Astrocyte of the spinal cord (primary cell): ENCODE data around the gene DENND1A.

Experiments used
- DNase-seq: peaks from one replicate; pipeline ENCODE4 v3.0.0; 2011; ENCODE audit warnings: low read depth, low spot score
- H3K4me3 ChIP-seq: 2 replicates; pipeline ENCODE4 v1.5.1; 2011; ENCODE audit warnings: low read depth, mild to moderate bottlenecking, low read length, moderate library complexity
- in situ Hi-C: cut with HindIII; loops from 2 replicates; pipeline ENCODE4 v1.10.0; 2017; ENCODE audit warnings: low sequenced_read_pairs
- TF ChIP-seq, protein P1 (sequence below): IDR thresholded peaks from 2 replicates; pipeline ENCODE4 v1.5.1; 2012; ENCODE audit warnings: low read depth, mild to moderate bottlenecking, low read length, inconsistent platforms

DENND1A gene

DNA sequence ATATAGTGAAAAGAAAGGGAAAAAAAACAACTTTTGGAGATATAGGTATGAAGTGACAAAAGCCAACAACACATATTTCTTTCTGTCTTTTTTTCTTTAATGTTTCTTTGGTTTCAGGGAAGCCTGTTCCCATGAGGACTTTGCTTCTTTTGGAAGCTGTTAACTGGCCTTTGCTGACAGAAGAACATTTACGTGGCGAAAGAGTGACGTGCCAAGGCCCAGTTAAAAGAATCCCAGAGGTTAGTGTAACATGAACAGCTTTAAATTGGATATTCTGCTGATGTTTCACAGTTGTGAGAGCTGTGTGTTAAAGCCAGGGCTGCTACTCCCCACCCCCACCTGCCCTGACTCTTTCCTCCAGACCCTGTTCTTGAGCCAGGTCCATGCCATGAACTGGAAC lies 298.1 kb downstream of the DENND1A start:
- in situ Hi-C loops: no loop called here
- H3K4me3 ChIP-seq: no peak overlapping the region
- TF ChIP-seq, protein P1, sequence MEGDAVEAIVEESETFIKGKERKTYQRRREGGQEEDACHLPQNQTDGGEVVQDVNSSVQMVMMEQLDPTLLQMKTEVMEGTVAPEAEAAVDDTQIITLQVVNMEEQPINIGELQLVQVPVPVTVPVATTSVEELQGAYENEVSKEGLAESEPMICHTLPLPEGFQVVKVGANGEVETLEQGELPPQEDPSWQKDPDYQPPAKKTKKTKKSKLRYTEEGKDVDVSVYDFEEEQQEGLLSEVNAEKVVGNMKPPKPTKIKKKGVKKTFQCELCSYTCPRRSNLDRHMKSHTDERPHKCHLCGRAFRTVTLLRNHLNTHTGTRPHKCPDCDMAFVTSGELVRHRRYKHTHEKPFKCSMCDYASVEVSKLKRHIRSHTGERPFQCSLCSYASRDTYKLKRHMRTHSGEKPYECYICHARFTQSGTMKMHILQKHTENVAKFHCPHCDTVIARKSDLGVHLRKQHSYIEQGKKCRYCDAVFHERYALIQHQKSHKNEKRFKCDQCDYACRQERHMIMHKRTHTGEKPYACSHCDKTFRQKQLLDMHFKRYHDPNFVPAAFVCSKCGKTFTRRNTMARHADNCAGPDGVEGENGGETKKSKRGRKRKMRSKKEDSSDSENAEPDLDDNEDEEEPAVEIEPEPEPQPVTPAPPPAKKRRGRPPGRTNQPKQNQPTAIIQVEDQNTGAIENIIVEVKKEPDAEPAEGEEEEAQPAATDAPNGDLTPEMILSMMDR: no peak
- no peak for DNase-seq

DNA sequence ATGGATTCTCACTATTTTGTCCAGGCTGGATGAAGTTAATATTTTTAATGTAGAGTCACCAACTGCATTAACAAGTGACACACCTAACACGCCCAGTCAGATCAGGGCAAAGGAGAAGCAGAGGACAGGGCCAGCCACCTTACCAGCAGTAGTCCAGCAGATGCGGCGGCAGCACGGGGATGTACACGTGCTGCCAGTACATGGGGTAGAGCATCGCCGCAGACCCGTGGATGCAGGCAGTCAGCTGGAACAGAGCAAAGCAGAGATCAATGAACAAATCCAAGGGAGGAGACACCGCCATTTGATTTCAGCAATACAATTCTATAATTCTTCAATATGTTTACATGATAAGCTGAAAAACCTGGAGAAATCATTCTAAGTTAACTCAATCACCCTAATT lies 299.7 kb downstream of the DENND1A start:
- no peak for DNase-seq
- TF ChIP-seq, protein P1: no peak
- in situ Hi-C loops: no loop called here
- H3K4me3 ChIP-seq: no peak overlapping the region

DNA sequence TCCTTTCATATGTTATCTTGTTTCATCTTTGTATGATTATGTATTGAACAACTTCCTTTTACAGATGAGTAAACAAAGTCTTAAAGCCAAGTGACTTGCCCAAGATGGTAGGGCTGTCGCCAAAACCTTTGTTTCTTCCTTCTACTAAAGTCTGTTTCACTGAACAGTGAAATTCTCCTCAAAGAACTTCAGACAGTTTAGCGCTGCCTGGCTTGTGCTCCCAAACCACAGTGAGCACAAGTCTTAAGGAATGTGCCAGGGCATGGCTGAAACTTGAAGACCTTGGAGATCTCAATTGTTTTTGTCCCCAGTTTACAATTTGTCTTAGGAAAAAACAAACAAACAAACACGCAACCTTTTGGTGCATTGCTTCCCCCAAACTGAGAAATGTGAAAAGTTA lies 300.4 kb downstream of the DENND1A start:
- peak; percentile 14 for DNase-seq
- TF ChIP-seq, protein P1: no peak
- in situ Hi-C loops: no loop called here
- no peak overlapping the region for H3K4me3 ChIP-seq

DNA sequence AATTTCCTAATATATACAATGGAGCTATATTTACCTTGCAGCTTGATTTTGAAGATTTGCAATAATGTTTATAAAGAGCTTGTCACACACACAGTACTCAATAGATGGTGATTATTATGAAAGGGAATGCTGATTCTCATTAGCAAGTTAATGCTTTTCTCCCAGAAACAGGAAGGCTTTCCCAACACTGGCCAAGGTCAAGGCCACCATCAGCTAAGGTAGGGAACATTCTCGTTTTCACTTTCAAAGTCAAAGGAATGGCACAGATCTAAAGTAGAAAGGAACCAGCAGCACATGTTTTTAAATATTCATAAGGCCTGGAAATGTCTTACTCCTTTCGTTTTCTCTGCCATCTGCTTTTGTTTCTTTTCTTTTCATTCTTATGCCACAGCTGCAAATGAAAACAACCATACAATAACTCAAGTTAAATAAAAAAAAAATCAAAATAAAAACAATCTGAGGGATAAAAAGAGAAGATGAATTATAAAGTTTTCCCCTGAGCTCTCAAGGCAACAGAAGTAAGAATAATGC lies 307.1 kb downstream of the DENND1A start:
- H3K4me3 ChIP-seq: no peak overlapping the region
- DNase-seq: no peak
- TF ChIP-seq, protein P1: no peak
- in situ Hi-C loops: no loop called here

DNA sequence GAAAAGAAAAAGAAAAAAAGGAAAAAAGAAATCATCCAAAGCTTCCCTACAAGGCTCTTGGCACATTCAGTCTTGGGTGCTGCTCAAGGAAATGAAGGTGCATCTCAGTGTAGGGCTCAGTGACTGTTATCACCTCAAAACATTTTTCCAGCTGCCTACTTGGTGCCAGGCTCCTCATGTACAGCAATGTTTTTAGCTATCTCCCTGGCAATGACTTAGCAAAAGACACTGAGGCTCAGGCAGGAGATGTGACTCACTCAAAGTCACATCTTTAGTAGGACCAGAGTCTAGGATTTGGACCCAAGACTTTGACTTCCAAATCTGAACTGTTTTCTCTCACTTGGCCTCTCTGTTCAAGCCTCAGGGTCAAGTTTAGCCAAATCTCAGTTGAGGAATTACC lies 309.7 kb downstream of the DENND1A start:
- in situ Hi-C loops: no loop called here
- TF ChIP-seq, protein P1: no peak
- no peak overlapping the region for H3K4me3 ChIP-seq
- no peak for DNase-seq

DNA sequence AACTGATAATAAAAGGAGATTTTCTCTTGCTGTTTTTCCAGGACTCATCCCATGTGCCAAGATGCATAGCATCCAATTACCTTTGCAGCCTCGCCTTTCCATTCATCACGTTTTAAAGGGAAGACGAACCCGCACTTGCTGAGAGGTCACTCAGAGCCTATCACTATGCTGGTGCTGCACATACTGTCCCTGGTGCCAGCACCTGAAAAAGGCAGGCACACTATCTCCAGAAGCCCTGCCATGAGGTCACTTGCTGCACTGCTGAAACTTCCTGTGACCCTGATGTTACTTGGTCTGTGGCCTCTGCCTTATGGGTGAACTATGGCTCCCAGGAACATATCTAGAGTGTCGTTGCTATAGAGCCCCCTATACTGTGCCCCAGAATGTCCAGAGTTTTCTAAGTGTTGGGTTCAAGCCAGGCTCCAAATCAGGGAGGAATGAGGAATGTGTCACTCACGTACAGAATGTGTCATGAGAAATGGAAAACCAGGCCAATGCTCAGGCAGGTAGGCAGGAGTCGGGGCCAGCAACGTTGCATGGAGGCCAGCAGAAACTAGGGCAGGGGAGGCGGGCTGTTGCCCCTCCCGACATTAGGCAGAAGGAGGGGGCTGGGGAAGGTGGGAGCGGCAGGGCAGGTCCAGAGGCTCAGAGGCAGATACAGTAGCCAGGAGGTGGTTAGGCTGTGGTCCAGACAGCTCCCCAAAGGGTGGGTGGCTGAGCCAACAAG lies 311.8 kb downstream of the DENND1A start:
- TF ChIP-seq, protein P1: no peak
- no peak for DNase-seq
- H3K4me3 ChIP-seq: no peak overlapping the region
- in situ Hi-C loops: no loop called here
